HepG2 (cell line): Measurements from ENCODE around the gene INHA. TPM values are rescaled to one million over a fixed set of nuclear protein-coding genes. Genes with fewer than 3 reads are reported as not detected.

Experiments
- ATAC-seq: fragments of 200-7000 bp; cut with Tn5 transposase; 3 replicates; pipeline ENCODE4 v1.9.1; 2020; ENCODE audit warnings: mild to moderate bottlenecking, moderate library complexity
- BruUV-seq: library from RNA; stranded (reverse); fragments of 400-500 nt; replicated peaks from 2 replicates; lab custom pipeline; 2021; lab: Mats Ljungman, UMichigan
- CTCF ChIA-PET: fragments of 300-600 bp; formaldehyde crosslinking; extraction: SDS; loops from one replicate; lab custom pipeline; 2021; ENCODE audit warnings: low total read pairs, inconsistent platforms, low intra/inter-chr PET ratio; lab: Yijun Ruan, JAX
- POLR2A ChIA-PET: fragments of 350-600 bp; sonication (Branson Sonifier 250); formaldehyde crosslinking; loops from one replicate; lab custom pipeline; 2020; ENCODE audit warnings: antibody characterized with exemption, inconsistent platforms; lab: Yijun Ruan, JAX
- DNase-seq: peaks from one replicate; pipeline ENCODE4 v3.0.0-alpha.2; 2015; ENCODE audit warnings: low spot score
- FAIRE-seq: peaks from 3 replicates; lab custom pipeline; 2011; peaks lifted over from hg19 to GRCh38; lab: Jason Lieb, UNC
- H2AFZ ChIP-seq: one replicate; pipeline ENCODE4 v1.6.1; 2011; ENCODE audit warnings: low read length, inconsistent platforms
- H3K27ac ChIP-seq: fragments of 300-600 bp; 3 replicates; pipeline ENCODE4 v1.8.0; 2011; ENCODE audit warnings: mixed run types, mild to moderate bottlenecking, mixed read lengths, low read length, inconsistent platforms; ENCODE audit not compliant: insufficient read depth; ENCODE audit errors: extremely low read length
- H3K27me3 ChIP-seq, 2 experiments: fragments of 200-600 bp in 1 of 2; 2 replicates in 1 of 2; 3 replicates in 1 of 2; pipeline versions ENCODE4 v1.6.0 to v1.8.0; 2011; ENCODE audit warnings: low read length in 2 of 2, mild to moderate bottlenecking in 2 of 2, moderate library complexity in 2 of 2, inconsistent platforms in 1 of 2; ENCODE audit not compliant: insufficient read depth in 2 of 2, control insufficient read depth in 1 of 2
- H3K36me3 ChIP-seq, 2 experiments: fragments of 200-600 bp in 1 of 2; replicated peaks in 1 of 2; 2 replicates in 1 of 2; 3 replicates in 1 of 2; pipeline versions ENCODE4 v1.5.1 to v1.8.0; 2011; ENCODE audit warnings: low read length in 2 of 2, inconsistent platforms in 1 of 2; ENCODE audit not compliant: insufficient read depth in 2 of 2, control insufficient read depth in 1 of 2
- H3K4me1 ChIP-seq: 2 replicates; pipeline ENCODE4 v1.5.1; 2012; ENCODE audit warnings: low read length, inconsistent platforms; ENCODE audit not compliant: insufficient read depth
- H3K4me2 ChIP-seq: 2 replicates; pipeline ENCODE4 v1.6.0; 2011; ENCODE audit warnings: low read depth, low read length, inconsistent platforms
- H3K4me3 ChIP-seq, 3 experiments: fragments of 200-600 bp in 1 of 3; sonication (generic), shearing (Covaris generic) in 1 of 3; replicated peaks in 1 of 3; 2 replicates each; pipeline ENCODE4 v1.5.1; 2011 to 2016; ENCODE audit warnings: low read length in 3 of 3, inconsistent platforms in 2 of 3, low read depth in 2 of 3, mild to moderate bottlenecking in 2 of 3, control low read depth in 1 of 3, mixed read lengths in 1 of 3; ENCODE audit not compliant: insufficient read depth in 1 of 3
- H3K79me2 ChIP-seq: one replicate; pipeline ENCODE4 v1.6.1; 2011; ENCODE audit warnings: low read length, inconsistent platforms; ENCODE audit not compliant: insufficient read depth
- H3K9ac ChIP-seq: 2 replicates; pipeline ENCODE4 v1.6.0; 2011; ENCODE audit warnings: mild to moderate bottlenecking, low read depth, low read length, inconsistent platforms; ENCODE audit not compliant: insufficient read depth
- H3K9me3 ChIP-seq: 2 replicates; pipeline ENCODE4 v1.5.1; 2012; ENCODE audit warnings: mild to moderate bottlenecking, low read length
- H4K20me1 ChIP-seq: 2 replicates; pipeline ENCODE4 v1.6.0; 2011; ENCODE audit warnings: inconsistent platforms, mild to moderate bottlenecking, low read length, moderate library complexity; ENCODE audit not compliant: insufficient read depth
- AGO2 ChIP-seq: fragments of 200-400 bp; formaldehyde crosslinking; optimal IDR thresholded peaks from 2 replicates; pipeline ENCODE3; 2017; ENCODE audit warnings: mild to moderate bottlenecking, low read depth, low read length, moderate library complexity
- ATAD3A ChIP-seq: sonication (generic); formaldehyde crosslinking; IDR thresholded peaks from 2 replicates; pipeline ENCODE4 v1.4.0; 2020; ENCODE audit warnings: missing genetic modification reagents
- ATF7-NPFF ChIP-seq: sonication (generic); formaldehyde crosslinking; IDR thresholded peaks from 2 replicates; pipeline ENCODE4 v1.8.1; 2023; ENCODE audit warnings: mild to moderate bottlenecking, low read depth, missing genetic modification reagents, moderate library complexity
- EP300 ChIP-seq, 3 experiments: sonication (generic) in 1 of 3; formaldehyde crosslinking in 1 of 3; IDR thresholded peaks; 2 replicates each; pipeline versions ENCODE4 v1.5.1 to v1.6.1; 2011 to 2020; ENCODE audit warnings: low read depth in 2 of 3, low read length in 2 of 3, borderline replicate concordance in 1 of 3, improper control_type of control experiment in 1 of 3, mild to moderate bottlenecking in 1 of 3, missing genetic modification reagents in 1 of 3, moderate library complexity in 1 of 3
- KDM5B ChIP-seq: sonication (generic); formaldehyde crosslinking; IDR thresholded peaks from 2 replicates; pipeline ENCODE4 v1.4.0; 2020; ENCODE audit warnings: missing genetic modification reagents, mild to moderate bottlenecking, borderline replicate concordance
- TEAD3 ChIP-seq: optimal IDR thresholded peaks from 2 replicates; pipeline ENCODE3; 2016; ENCODE audit warnings: borderline replicate concordance
- ZC3H13 ChIP-seq: sonication (generic); formaldehyde crosslinking; IDR thresholded peaks from 2 replicates; pipeline ENCODE4 v1.8.1; 2023; ENCODE audit warnings: mild to moderate bottlenecking, missing genetic modification reagents, moderate library complexity
- ZNF562 ChIP-seq: sonication (generic); formaldehyde crosslinking; IDR thresholded peaks from 2 replicates; pipeline ENCODE4 v1.8.0; 2022; ENCODE audit warnings: missing genetic modification reagents, borderline replicate concordance
- ZNF879 ChIP-seq: sonication (generic); formaldehyde crosslinking; IDR thresholded peaks from 2 replicates; pipeline ENCODE4 v1.8.1; 2023; ENCODE audit warnings: missing genetic modification reagents
- WGBS: methylation state at CpG from one replicate; pipeline ENCODE4 v1.1.6; 2017; ENCODE audit warnings: low lambda C conversion rate; 5-methylcytosine and 5-hydroxymethylcytosine counted together
- in situ Hi-C: cut with HindIII; loops from 2 replicates; pipeline ENCODE4 v1.10.0; 2017; ENCODE audit warnings: low pct_unique_long_range_greater_than_20kb; ENCODE audit not compliant: extremely low pct_ligation_motif_present
- intact Hi-C: fragments of 100-400 bp; cut with micrococcal nuclease; formaldehyde crosslinking; loops from one replicate; pipeline ENCODE4 v1.10.0; 2022; ENCODE audit not compliant: unreplicated experiment
- polyA plus RNA-seq, 8 experiments: library from polyadenylated mRNA; depleted of rRNA in 3 of 8; stranded (reverse) in 7 of 8; unstranded in 1 of 8; fragments of >200 nt; fragmentation: Illumina TruSeq in 4 of 8; extraction: Trizol in 4 of 8; gene quantifications; 2 replicates each; pipeline versions ENCODE4 v1.2.1 to v1.2.3, GENCODE V29; 2011 to 2016; ENCODE audit warnings: low read depth in 4 of 8, missing spikeins in 1 of 8, mixed read lengths in 1 of 8; ENCODE audit not compliant: insufficient read depth in 1 of 8
- total RNA-seq, 5 experiments: library from RNA; depleted of rRNA; stranded (reverse); fragments of >200 nt; fragmentation: Illumina TruSeq; extraction: Trizol; gene quantifications; 2 replicates each; pipeline ENCODE4 v1.2.3, GENCODE V29; 2016; ENCODE audit warnings: low read depth in 1 of 5
- TF ChIP-seq, protein P1 (sequence below): sonication (generic); formaldehyde crosslinking; IDR thresholded peaks from 2 replicates; pipeline ENCODE4 v1.5.0; 2020; ENCODE audit warnings: missing genetic modification reagents, mild to moderate bottlenecking, borderline replicate concordance
- TF ChIP-seq, protein P2 (sequence below): sonication (generic); formaldehyde crosslinking; IDR thresholded peaks from 2 replicates; pipeline ENCODE4 v1.5.0; 2020; ENCODE audit warnings: missing genetic modification reagents
- TF ChIP-seq, protein P3 (sequence below): sonication (generic); formaldehyde crosslinking; IDR thresholded peaks from 2 replicates; pipeline ENCODE4 v1.5.1; 2020; ENCODE audit warnings: mild to moderate bottlenecking, missing genetic modification reagents, moderate library complexity

Gene INHA
- total and polyA plus RNA-seq, 2 of the 13 experiments (the other 11 are each of a cell fraction or from before 2014, with no cell fraction given), result 4.1 to 15.2 TPM

DNA sequence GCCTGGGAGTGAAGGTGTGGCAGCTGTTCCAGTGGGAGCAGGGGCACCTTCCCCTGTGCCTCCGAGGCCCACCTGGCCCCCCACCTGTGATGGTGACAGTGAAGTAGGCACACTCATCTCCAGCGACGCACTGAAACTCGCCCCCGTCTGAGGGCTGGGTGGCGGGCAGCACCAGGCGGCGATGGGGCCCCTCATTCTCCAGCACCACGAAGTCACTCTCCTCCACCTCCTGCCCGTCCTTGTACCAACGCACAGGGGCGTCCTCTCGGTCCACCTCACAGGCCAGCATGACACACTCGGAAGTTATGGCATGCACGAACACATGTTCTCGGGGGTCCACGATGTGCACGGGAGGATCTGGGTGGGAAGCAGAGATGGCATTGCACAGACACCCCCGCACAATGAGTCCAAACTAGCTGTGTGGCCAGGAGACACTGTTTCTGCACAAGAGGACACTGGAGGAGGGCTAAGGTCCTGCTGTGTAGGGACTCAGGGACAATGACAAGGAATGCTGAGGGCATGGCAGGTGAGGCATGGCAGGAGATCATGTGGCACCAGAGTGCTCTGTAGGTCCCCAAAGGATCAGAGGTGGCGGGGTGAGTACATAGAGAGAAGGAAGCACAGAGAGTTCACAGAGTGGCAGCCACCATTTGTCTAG, 8.7 kb upstream of the INHA start (continued):
- TF ChIP-seq, protein P1, sequence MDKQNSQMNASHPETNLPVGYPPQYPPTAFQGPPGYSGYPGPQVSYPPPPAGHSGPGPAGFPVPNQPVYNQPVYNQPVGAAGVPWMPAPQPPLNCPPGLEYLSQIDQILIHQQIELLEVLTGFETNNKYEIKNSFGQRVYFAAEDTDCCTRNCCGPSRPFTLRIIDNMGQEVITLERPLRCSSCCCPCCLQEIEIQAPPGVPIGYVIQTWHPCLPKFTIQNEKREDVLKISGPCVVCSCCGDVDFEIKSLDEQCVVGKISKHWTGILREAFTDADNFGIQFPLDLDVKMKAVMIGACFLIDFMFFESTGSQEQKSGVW, result no peak
- TF ChIP-seq AGO2, result peak; percentile 92
- no peak for TF ChIP-seq EP300 (IDR thresholded peaks at IDR 0.05; ENCODE audit: low read depth in 2 of 2, low read length in 2 of 2)
- no peak for TF ChIP-seq EP300 (CRISPR knock-in tag; IDR thresholded peaks at IDR 0.05; ENCODE audit: borderline replicate concordance)

DNA sequence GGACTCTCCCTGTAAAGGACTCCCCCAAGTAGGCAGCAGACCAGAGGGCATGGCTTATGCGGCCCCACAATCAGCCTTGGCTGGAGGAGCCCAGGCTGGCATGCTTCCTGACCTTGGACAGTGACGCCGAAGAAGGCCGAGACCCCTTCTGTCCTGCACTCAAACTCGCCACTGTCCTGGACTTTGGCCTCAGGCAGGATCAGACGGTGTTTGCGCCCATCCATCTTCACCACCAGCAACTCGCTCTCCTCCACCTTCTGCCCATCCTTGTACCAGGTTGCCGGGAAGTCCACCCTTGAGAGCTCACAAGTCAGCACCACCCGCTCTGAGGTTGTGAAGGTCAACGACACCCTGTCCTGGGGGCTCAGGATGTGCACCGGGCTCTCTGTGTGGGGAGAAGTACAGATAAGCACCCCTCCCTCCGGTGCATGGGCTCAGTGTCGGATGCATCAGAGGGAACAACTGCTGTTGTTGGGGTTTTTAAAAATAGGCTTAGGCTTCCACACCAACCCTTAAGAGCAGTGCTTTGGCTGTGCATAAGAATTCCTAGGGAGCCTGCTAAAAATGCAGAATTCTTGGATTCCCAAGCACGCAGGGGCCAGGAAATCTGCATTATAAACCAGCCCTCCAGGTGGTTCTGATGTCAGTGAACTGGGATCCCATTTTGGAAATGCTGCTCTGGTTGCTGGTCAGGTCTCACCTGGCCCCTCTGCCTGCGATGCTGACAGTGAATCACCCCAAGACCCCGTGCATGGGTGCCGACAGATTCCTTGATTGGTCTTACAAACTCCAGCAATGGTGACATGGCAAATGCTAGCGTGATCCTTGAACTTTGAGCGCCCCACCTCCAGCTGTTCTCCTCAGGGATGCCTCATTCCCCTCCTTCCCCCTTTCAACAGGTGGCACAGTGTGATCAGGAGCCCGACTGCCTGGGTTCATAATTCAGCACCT, 6.7 kb upstream of the INHA start:
- Histone ChIP-seq H2AFZ (no peak overlapping the region), H3K79me2 (peaks cover 15% of the 10 kb centered on the region), H3K4me1 (peaks cover 58% of the 10 kb centered on the region), H3K9ac (no peak overlapping the region), H3K4me2 (no peak overlapping the region), H3K9me3 (no peaks in the 10 kb centered on the region), H4K20me1 (no peaks in the 10 kb centered on the region), H3K36me3 (peaks cover 20 to 50% of the 10 kb centered on the region in 2 experiments), H3K27ac (no peak overlapping the region), H3K4me3 (no peak overlapping the region), H3K27me3 (no peaks in the 10 kb centered on the region)
- DNase-seq (no peak), ATAC-seq (no peak), FAIRE-seq (no peak)
- ChIA-PET POLR2A (interaction anchor here (1.2 to 2.6 kb wide), 4 partner anchors 12 to 22 kb away, joined by 3 to 9 read pairs (median 4); partner anchors contain the start of genes CHPF and TMEM198), CTCF (interaction anchor here (1.3 kb wide), 1 partner anchor 24 kb away, joined by 4 read pairs; no protein-coding TSS in a partner anchor)
- in situ Hi-C loops, result no loop called here
- intact Hi-C loops, result no loop called here
- WGBS, result 92% methylated on average over 18 of the region's 21 CpGs
- no TSS peak for BruUV-seq
- TF ChIP-seq ZC3H13 (peak; percentile 23; the same call in 1 of the 2 replicates), AGO2 (peak; percentile 89), ATAD3A (no peak), ZNF879 (0 out of 2 replicates have a peak, but pooled peaks have one; percentile 55), ATF7-NPFF (CRISPR knock-in tag) (no peak), ZNF562 (CRISPR knock-in tag) (no peak), KDM5B (CRISPR knock-in tag) (0 out of 2 replicates have a peak, but pooled peaks have one; percentile 28), TEAD3 (CRISPR knock-in tag) (no peak)
- TF ChIP-seq, protein P2, sequence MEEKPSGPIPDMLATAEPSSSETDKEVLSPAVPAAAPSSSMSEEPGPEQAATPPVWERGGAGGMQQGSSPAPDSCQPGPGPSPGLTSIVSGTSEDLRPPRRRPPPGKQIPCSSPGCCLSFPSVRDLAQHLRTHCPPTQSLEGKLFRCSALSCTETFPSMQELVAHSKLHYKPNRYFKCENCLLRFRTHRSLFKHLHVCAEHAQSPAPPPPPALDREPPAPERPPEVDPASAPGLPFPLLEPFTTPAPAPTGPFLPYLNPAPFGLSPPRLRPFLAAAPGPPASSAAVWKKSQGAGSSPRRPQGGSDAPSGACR (CRISPR knock-in tag), result no peak
- TF ChIP-seq, protein P3, sequence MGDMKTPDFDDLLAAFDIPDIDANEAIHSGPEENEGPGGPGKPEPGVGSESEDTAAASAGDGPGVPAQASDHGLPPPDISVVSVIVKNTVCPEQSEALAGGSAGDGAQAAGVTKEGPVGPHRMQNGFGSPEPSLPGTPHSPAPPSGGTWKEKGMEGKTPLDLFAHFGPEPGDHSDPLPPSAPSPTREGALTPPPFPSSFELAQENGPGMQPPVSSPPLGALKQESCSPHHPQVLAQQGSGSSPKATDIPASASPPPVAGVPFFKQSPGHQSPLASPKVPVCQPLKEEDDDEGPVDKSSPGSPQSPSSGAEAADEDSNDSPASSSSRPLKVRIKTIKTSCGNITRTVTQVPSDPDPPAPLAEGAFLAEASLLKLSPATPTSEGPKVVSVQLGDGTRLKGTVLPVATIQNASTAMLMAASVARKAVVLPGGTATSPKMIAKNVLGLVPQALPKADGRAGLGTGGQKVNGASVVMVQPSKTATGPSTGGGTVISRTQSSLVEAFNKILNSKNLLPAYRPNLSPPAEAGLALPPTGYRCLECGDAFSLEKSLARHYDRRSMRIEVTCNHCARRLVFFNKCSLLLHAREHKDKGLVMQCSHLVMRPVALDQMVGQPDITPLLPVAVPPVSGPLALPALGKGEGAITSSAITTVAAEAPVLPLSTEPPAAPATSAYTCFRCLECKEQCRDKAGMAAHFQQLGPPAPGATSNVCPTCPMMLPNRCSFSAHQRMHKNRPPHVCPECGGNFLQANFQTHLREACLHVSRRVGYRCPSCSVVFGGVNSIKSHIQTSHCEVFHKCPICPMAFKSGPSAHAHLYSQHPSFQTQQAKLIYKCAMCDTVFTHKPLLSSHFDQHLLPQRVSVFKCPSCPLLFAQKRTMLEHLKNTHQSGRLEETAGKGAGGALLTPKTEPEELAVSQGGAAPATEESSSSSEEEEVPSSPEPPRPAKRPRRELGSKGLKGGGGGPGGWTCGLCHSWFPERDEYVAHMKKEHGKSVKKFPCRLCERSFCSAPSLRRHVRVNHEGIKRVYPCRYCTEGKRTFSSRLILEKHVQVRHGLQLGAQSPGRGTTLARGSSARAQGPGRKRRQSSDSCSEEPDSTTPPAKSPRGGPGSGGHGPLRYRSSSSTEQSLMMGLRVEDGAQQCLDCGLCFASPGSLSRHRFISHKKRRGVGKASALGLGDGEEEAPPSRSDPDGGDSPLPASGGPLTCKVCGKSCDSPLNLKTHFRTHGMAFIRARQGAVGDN (CRISPR knock-in tag), result peak; percentile 41; the same call in 1 of the 2 replicates
